Nucleus accumbens (tissue), 56 donors: Measurements from ENCODE around the gene ADAMTS14.

Experiments
- DNase-seq, 56 donors: peaks; one replicate each; lab custom pipeline; 2025; lab: John Stamatoyannopoulos, UW

The ADAMTS14 gene

DNA sequence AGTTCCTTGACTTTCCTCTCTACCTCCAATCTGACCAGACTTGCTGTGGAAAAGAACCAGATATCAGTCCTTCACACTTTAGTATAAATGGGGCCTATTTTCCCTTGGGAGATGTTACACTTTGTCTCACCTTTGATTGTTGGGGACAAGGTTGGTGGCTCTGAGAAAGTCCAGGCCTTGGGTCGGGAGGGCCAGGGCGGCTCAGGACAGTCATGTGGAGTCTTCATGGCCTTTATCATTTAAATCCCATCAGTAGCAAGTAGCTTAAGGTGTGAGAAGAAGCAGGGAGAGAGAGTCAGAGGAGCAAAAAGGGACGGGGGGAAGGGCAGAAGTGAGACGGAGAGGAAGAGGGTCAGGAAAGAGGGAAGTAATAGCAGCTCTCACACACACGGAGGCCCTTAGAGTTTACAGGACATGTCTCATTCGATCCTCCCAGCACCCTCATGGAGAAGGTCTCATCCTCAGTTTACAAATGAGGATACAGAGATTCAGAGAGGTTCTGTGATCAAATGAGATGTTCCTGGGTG is 72.4 kb downstream of the ADAMTS14 start:
- no peak for DNase-seq

DNA sequence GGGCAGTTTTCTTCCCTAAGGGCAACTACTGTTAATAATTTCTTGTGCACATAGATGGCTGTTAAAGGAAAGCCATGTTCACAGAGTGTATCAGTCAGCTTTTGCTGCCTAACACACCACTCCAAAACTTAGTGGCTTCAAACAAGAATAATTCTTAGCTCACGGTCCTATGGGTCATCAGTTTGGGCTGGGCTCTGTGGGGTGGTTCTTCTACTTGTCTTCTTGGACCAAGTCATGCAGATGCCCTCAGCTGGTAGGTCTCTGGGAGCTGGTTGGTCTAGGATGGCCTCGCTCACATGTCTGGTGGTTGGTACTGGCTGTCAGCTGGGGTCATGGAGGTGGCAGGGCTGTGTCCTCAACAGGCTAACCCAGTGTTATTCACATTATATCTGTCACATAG is 73.2 kb downstream of the ADAMTS14 start:
- DNase-seq = no peak

- no peak for DNase-seq
Observed at GRCh38 chr10:70747192-70747965, 75.1 kb downstream of the ADAMTS14 start.

- no peak for DNase-seq
Observed at GRCh38 chr10:70748305-70748704, 76.0 kb downstream of the ADAMTS14 start.

DNA sequence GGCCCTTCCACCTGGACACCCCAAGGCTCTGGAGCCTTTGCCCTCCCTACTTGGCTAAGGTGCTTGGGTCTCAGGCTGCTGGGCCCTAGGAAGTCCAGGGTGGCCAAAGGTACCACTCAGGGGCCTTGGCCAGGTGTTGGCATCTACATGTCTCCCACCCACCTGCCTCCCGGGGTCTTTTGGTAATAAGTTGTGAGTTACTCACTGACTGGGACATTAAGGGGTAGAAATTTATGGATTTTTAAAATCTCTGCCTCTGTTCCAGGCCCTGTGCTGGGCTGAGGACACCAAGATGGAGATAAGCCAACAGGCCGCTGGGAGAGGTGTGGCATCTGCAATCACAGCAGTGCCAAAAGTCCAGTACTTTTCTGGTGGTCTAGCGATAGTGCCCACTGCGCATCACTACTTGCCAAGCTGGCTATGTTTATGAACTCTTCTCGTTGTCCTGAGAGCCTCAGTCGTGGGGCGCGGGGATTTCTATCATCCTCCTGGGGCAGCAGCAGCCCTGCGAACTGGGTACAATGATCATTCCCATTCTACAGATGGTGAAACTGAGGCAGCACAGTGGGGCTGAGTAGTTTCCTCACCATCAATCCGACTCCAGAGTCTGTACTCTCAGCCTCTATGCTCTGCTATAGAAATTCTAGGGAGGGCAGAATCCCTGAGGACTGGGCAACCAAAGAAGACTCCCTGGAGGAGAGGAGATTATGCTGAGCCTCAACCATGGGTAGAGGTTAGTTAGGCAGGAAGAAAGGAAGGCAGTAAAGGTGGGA is 76.7 kb downstream of the ADAMTS14 start:
- DNase-seq = no peak

DNA sequence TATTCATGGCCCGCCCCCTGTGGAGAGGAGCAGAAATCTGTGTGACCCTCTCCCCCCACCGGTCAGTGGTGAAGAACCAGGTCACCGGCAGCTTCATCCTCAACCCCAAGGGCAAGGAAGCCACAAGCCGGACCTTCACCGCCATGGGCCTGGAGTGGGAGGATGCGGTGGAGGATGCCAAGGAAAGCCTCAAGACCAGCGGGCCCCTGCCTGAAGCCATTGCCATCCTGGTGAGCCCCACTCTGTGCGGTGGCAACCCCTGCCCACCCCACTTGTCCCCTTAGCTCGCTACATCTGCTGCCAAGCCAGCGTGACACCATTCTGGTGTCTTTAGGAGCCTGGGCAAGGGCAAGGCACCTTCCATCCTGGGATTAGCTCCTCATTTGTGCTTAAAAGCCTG is 77.5 kb downstream of the ADAMTS14 start:
- DNase-seq = no peak

- no peak for DNase-seq
Observed at GRCh38 chr10:70750156-70750703, 77.9 kb downstream of the ADAMTS14 start.

GRCh38 chr10:70751356-70751755 is 79.0 kb downstream of the ADAMTS14 start:
- no peak for DNase-seq

GRCh38 chr10:70751991-70752390 is 79.7 kb downstream of the ADAMTS14 start:
- DNase-seq = no peak

GRCh38 chr10:70752571-70752970 is 80.3 kb downstream of the ADAMTS14 start:
- no peak for DNase-seq

DNA sequence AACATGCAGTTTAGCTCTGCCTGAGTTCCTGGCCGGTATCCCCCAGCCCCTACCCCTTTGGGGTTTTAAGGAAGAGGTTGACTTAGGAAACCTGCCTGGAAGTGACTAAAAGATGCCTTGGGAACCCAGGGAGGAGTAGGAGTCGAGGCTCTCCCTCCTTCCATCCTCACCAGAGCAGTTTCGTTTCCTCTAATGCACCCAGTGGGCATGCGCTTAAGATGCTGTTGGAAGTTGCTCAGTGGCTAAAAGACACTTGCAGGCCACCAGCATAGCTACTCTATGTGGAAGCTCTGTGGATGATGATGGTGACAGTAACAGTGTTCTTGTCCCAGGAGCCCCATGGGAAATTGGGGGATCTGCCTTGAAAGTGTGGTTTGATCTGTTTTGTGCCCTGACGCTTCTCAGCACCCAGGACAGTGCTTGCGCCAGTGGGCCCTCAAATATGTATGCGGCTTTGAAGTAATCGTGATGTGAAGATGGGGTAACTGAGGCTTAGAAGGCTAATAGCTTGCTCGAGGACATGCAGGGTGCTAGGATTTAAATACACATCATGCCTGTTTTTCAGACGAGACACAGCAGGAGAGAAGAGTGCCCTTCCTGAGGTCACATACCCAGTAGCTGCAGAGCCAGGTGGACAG is 80.8 kb downstream of the ADAMTS14 start:
- no peak for DNase-seq

GRCh38 chr10:70753841-70754621 is 81.7 kb downstream of the ADAMTS14 start:
- DNase-seq = no peak

- no peak for DNase-seq
Observed at GRCh38 chr10:70756700-70757360, 84.5 kb downstream of the ADAMTS14 start.

GRCh38 chr10:70757856-70758255 is 85.5 kb downstream of the ADAMTS14 start:
- DNase-seq = no peak

- peak in 49 of 56 donors; percentile 14 to 89 (median 52) for DNase-seq
Observed at GRCh38 chr10:70758757-70759514, 86.6 kb downstream of the ADAMTS14 start.

DNA sequence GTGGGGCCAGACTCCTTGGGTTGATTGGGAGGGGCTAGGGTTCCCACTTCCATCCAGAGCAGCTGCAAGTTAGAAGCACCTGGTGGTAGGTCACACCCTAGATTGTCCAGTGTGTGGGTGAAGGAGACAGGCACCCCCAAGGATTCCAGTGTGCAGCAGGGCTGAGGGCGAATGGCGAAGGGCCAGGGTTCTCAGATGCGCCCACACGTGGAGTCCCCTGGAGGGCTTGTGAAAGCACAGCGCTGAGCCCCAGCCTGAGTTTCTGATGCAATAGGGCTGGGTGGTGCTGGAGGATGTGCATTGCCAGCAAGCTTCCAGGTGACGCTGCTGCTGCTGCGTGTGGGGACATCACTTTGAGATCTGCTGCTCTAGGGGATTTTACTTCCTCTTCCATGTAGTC is 87.5 kb downstream of the ADAMTS14 start:
- no peak for DNase-seq

- no peak for DNase-seq
Observed at GRCh38 chr10:70760271-70760787, 88.0 kb downstream of the ADAMTS14 start.

DNA sequence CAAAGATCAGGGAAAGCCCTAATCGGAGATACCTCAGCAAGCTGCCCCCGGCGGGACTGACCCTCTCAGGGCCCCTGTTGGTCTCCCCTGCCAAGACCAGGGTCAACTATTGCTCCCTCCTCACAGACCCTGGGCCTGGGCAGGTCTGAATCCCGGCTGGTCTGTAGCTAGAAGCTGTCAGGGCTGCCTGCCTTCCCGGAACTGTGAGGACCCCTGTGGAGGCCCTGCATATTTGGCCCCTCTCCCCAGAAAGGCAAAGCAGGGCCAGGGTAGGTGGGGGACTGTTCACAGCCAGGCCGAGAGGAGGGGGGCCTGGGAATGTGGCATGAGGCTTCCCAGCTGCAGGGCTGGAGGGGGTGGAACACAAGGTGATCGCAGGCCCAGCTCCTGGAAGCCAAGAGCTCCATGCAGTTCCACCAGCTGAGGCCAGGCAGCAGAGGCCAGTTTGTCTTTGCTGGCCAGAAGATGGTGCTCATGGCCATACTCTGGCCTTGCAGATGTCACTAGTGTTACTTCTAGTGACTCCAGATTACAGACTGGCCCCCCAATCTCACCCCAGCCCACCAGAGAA is 88.8 kb downstream of the ADAMTS14 start:
- peak in 3 of 56 donors; percentile 6 to 15 (median 13) for DNase-seq
